ENCODE data around the gene ESPNL.

ESPNL gene

GRCh38 chr2:238100821-238101771, 956 bp downstream of the ESPNL start:
- intact Hi-C loops (cut with DNase I; ENCODE audit: low total_unique reads): no loop called here
- Histone ChIP-seq H3K36me3 (peaks cover 0 to 4% (median 0%) of the 10 kb centered on the region in 3 donors), H3K27me3 (no peaks in the 10 kb centered on the region), H3K9me3 (no peaks in the 10 kb centered on the region), H3K27ac (no peak overlapping the region), H3K4me1 (no peaks in the 10 kb centered on the region), H3K4me3 (no peak overlapping the region)
- peak in 1 of 2 donors; percentile 41 for DNase-seq
- TF ChIP-seq CTCF (IDR thresholded peaks at IDR 0.05): no peak

DNA sequence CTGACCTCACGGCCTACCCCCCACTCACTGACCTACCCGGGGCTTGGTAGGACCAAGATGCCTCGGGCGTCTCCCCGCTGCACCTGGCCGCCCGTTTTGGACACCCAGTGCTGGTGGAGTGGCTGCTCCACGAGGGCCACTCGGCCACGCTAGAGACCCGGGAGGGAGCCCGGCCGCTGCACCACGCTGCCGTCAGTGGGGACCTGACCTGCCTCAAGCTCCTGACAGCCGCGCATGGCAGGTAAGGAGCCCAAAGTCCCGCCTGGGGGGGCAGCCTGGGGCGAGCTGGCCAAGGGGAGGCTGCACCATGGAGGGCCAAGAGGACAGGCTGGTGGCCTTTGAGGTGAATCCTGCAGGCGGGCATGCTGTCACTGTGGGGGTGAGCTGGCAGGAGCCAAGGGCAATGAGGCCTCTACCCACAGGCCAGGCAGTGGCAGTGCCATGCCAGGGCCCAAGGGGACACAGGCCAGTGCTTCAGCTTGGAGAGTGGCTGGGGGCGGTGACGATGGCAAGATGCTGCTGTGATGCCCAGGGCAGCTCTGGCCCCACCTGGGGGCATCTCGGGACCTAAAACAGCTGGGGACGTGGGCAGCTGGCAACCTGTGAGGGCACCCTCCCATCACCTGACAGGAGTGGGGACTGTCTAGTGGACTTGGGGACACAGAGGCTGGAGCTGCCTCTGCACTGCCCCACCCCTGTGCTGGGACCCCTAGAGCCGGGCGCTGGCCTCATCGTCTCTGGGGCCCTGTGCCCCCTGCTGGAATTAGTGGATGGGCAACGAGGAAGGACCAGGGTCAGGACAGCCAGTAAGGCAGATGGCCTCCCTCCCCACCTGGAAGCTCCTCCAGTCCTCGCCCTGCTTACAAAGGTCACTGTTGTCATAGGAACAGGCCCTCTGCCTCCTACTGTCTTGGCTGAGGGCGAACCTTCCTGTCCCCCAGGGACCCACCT, 2.0 kb downstream of the ESPNL start:
- TF ChIP-seq CTCF (IDR thresholded peaks at IDR 0.05): no peak
- no peak for DNase-seq
- H3K4me3 ChIP-seq: no peak overlapping the region
- peaks cover 0 to 4% (median 0%) of the 10 kb centered on the region in 3 donors for H3K36me3 ChIP-seq
- no peak overlapping the region for H3K27ac ChIP-seq
- no peaks in the 10 kb centered on the region for H3K27me3 ChIP-seq
- intact Hi-C loops (cut with DNase I; ENCODE audit: low total_unique reads): no loop called here
- no peaks in the 10 kb centered on the region for H3K9me3 ChIP-seq
- no peaks in the 10 kb centered on the region for H3K4me1 ChIP-seq

GRCh38 chr2:238102865-238103264, 2.7 kb downstream of the ESPNL start:
- intact Hi-C loops (cut with DNase I; ENCODE audit: low total_unique reads): no loop called here
- H3K4me1 ChIP-seq: no peaks in the 10 kb centered on the region
- no peaks in the 10 kb centered on the region for H3K27me3 ChIP-seq
- peaks cover 0 to 4% (median 0%) of the 10 kb centered on the region in 3 donors for H3K36me3 ChIP-seq
- H3K27ac ChIP-seq: no peak overlapping the region
- no peak for DNase-seq
- H3K4me3 ChIP-seq: no peak overlapping the region
- no peaks in the 10 kb centered on the region for H3K9me3 ChIP-seq
- TF ChIP-seq CTCF (IDR thresholded peaks at IDR 0.05): no peak

DNA sequence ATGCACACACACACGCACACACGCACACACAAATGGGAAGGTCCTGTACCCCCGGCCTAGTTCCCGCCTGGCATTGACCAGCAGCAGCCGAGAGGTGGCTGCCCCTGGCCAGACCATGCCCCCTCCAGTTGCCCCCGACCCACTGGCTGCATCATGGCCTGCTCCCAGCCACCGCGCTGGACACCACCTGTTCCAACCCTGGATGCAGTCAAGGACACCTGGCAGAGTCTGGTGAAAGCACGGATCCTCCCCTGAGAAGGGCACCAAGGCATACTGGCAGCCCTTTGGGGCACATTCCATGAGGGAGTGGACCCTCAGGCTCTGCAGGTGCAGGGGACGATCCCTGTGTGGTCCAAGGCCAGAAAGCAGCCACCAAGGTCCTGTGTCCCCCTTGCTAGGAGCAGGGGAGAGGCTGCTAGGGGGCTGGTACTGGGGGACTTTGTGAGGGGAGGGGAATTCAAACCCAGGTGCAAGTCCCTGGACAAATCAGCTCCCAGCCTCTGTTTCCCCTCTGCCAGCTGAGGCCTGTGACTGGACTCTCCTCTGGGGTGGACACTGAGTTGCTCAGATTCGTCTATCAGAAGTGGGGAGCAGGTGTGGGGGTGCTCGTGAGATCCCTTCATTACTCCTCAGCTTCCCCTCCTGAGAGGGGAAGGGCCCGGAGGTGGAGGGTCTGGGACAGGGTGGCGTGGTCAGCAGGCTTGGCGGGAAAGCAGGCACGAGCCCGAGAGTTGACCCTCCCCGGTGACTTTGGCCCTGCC, 3.5 kb downstream of the ESPNL start:
- DNase-seq: peak; percentile 3 to 29
- TF ChIP-seq CTCF (IDR thresholded peaks at IDR 0.05): no peak
- no peaks in the 10 kb centered on the region for H3K4me1 ChIP-seq
- no peak overlapping the region for H3K27ac ChIP-seq
- intact Hi-C loops (cut with DNase I; ENCODE audit: low total_unique reads): no loop called here
- no peaks in the 10 kb centered on the region for H3K27me3 ChIP-seq
- H3K36me3 ChIP-seq: no peaks in the 10 kb centered on the region
- H3K9me3 ChIP-seq: no peaks in the 10 kb centered on the region
- no peak overlapping the region for H3K4me3 ChIP-seq

GRCh38 chr2:238104226-238104690, 4.1 kb downstream of the ESPNL start:
- intact Hi-C loops (cut with DNase I; ENCODE audit: low total_unique reads): no loop called here
- Histone ChIP-seq H3K27me3 (no peaks in the 10 kb centered on the region), H3K36me3 (no peaks in the 10 kb centered on the region), H3K4me1 (peaks cover 0 to 4% (median 0%) of the 10 kb centered on the region in 4 donors), H3K27ac (no peak overlapping the region), H3K4me3 (no peak overlapping the region), H3K9me3 (no peaks in the 10 kb centered on the region)
- TF ChIP-seq CTCF (IDR thresholded peaks at IDR 0.05): no peak
- DNase-seq: peak in 1 of 2 donors; percentile 5
